Fibroblast of skin of left quadriceps (primary cell): ENCODE measurements around the gene CACNA1A.

Source experiments
- DNase-seq, 2 experiments: peaks; one replicate each; pipeline ENCODE4 v3.0.0-alpha.2; 2013; ENCODE audit warnings: low read depth in 2 of 2

Gene CACNA1A

GRCh38 chr19:13493516-13494310 is 12.6 kb downstream of the CACNA1A start:
- no peak for DNase-seq

GRCh38 chr19:13492128-13492527 is 14.2 kb downstream of the CACNA1A start:
- peak; percentile 57 for DNase-seq

- DNase-seq = no peak
Observed at GRCh38 chr19:13487985-13488384, 18.3 kb downstream of the CACNA1A start.

- no peak for DNase-seq
Observed at GRCh38 chr19:13484166-13484565, 22.1 kb downstream of the CACNA1A start.

DNA sequence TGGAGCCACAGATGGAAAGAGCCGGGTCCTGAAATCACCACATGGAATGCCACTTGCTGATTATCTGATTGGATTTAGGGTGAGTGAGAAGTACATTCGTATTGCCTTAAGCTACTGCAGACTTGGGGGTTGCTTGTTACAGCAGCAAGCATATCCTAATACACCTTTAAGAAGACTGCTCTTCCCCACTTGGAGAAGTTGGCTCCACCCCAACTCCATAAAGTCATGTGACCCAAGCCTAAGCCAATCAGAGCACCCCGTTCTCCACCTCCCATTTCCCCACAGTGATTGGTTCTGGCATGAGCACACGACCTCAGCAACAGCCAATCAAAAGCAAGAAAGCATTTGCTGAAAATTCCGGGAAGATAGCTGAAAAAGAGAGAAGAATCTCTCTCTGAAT is 23.1 kb downstream of the CACNA1A start:
- no peak for DNase-seq

DNA sequence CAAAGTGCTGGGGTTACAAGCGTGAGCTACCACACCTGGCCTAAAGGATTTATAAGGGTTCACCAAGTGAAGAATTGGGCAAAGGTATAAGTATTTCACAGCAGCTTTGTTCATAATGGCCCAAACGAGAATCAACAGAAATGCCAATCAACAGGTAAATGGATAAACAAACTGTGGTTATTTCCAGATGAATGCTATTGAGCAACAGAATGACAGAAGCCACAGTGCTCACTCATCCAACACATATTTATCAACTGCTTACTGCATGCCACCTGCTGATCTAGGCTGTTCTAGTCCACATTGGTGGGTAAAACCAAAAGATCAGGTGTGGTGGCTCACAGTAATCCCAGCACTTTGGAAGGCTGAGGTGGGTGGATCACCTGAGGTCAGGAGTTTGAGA is 27.7 kb downstream of the CACNA1A start:
- no peak for DNase-seq

GRCh38 chr19:13476071-13476470 is 30.2 kb downstream of the CACNA1A start:
- no peak for DNase-seq

DNA sequence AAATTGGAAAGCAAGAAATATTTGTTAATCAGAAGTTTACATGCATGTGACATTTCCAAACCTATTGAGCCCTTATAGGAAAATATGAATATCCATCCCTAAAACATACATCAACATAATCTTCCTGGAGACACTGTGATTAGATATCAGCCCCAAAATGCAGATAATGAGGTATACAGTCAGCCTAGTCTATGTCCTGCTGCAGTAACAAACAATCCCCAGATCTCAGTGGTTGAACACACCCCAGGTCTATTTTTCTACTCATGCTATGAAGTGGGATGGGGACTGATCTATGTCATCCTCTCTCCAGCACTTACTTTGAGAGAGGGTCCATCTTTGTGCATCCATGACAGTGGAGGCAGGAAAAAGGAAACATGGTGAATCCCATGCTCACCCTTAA is 31.2 kb downstream of the CACNA1A start:
- no peak for DNase-seq

DNA sequence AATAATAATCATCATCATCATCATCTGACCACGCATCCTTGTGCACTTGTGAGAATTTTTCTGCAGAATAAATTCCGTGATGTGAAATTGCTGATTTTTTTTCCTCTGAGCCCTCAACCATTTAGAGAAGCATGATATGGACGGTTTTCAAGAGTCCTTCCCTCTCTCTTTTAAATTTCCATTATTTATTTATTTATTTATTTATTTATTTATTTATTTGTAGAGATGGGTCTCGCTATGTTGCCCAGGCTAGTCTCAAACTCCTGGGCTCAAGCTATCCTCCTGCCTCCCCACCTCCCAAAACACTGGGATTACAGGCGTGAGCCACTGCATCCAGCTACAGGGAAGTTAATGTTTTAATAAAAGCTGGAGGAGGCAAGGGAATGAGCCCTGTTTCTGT is 39.6 kb downstream of the CACNA1A start:
- no peak for DNase-seq

DNA sequence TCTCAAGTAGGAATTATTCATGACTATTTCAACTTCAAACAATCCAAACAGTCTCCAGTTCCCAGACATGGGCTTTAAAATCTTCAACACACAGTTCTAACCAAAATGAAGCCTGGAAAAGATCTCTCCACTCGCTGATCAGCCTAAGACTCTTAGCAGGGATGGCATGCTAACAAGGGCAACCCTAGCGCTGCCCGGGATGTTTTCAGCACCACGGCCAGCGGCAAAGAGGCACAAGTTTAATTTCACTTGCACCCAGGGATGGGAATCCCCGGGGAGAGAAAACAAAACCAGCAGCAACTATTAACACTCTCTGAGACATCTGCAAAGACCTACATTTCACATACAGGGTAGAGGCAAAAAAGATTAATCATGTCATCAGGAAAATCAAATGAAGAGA is 43.0 kb downstream of the CACNA1A start:
- no peak for DNase-seq

DNA sequence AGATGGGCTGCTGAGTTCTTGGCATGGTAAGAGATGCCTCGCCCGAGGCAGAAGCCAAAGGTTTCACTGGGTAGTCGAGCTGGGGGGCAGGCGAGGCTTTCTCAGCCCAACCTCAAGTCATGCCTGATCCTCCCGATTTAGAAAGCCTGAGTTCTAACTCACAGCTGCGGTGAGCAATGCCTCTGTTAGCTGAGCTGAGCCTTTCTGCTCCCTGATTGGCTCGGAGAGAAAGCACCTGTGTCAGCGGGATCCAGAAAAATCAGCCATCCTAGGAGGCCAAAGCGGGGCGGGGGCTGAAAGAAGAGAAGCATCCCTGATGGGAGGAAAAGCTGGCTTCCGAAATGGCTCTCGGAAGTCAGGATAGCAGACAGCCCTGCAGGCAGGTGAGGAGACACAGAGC is 44.7 kb downstream of the CACNA1A start:
- DNase-seq = no peak

DNA sequence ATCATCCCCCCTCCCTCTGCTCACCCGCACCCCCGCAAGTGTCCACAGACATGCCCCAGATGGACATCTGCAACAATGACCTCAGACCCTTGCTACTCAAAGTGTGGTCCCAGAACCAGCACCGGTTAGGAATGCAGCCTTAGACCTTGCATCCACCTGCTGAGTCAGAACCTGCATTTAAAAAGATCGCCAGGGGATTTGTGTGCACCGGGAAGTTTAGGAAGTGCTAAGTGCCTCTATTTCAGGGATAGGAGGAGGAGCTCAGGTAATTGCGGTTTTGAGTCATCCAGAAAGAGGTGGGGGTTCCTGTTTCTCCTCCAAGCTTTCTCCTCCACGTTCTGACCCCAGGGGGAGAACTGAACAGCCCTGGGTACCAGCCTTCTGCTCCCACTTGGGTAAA is 46.2 kb downstream of the CACNA1A start:
- DNase-seq = no peak

DNA sequence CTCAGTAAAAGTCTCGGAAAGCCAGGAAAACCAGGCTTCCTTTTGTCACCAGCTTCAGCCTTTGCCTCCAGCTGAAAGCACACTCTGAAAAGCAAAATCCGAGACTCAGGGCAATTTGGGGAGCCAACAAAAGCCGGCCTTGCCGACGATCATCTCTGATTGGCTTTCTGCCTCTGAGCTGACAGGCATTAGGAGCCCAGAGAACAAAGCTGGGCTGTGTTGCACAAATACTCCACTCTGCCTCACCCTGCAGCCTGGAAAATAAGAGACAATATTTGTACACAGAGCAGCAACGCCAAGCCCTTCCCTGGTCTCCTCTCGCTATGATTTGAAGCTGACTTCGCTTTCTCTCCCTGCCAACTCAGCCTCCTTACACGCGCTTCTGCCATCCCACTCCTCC is 46.9 kb downstream of the CACNA1A start:
- no peak for DNase-seq

DNA sequence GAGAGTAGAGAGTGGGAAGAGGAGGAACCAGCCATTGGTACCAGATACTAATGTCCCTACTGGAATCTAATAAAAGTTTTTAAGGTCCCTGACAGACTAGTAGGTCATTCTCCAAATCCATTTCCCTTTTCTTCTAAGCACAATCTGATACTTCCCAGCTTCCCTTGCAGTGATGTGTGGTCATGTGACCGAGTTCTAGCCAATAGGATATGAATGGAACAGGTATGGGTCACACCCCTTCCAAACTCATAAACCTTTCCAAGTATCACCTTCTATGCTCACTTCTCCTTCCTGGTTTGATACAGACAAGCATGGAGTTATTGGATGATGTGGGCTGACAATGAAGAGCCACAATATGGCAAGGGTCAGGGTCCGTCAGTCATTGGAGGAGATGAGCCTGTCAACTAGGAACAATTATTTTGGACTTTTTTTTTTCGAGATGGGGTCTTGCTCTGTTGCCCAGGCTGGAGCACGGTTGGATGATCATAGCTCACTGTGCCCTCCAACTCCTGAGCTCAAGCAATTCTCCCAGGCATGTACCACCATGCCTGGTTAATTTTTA is 54.8 kb downstream of the CACNA1A start:
- DNase-seq = no peak

GRCh38 chr19:13447978-13448377 is 58.3 kb downstream of the CACNA1A start:
- no peak for DNase-seq

DNA sequence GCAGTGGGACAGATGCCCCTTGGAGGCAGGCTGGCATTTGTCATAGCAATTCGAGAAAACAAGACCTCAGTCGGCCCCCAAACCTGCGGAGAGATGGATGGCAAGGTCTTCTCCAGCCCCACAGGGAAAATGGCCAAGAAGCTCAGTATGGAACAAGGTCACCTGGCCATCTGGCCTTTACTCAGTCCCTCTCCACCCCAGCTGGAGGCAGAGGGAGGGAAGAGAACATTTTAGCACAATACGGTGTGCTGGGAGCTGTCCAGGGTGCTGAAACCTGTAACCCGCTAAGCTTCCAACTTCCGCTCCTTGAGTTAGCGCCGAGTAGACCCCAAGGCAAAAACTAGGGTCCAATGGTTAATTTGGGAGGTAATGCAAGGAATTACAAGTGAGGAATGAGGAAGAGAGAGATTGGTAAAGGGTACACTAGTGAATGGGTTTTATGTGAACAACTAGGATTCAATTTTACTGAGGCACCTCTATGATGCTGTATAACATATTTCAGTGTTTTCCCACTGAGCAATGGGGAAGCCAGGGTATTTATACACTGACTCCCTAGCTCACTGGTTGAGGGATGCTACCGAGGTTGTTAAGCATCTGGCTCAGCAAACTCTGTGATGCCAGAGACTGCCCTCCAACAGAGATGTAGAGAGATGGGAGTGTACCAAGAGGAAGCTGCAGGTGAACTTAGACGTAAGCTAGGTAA is 64.3 kb downstream of the CACNA1A start:
- peak; percentile 17 to 20 for DNase-seq

DNA sequence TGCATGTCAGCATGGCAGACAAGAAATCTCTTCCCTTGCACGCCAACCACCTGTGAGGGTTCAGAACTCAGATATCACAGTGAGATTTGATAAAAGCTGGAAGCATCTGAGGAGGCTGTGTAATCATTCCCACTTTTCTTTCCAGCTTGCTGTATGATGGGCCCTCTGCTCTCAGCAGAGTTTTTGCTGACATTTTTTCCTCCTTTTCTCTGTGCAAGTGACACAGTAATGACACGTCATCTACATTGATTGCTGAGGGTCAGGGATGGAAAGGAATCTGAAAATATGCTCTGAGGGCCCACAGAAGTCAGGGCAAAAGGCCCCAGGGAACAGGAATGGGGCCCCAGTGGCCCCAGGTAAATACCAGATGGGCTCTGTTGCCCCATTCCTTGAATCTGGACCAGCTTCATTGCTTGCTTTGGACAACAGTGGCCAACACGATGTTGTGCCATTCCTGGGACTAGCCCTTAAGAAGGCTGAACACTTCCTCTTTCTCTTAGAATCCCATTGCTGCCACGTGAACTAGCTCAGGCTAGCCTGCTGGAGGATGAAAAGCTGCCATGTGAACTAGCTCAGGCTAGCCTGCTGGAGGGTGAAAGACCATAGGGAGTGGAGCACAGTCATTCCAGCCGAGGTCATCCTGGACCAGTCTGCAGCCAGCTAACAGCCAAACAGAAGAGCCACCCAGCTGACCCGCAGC is 68.2 kb downstream of the CACNA1A start:
- DNase-seq = no peak

DNA sequence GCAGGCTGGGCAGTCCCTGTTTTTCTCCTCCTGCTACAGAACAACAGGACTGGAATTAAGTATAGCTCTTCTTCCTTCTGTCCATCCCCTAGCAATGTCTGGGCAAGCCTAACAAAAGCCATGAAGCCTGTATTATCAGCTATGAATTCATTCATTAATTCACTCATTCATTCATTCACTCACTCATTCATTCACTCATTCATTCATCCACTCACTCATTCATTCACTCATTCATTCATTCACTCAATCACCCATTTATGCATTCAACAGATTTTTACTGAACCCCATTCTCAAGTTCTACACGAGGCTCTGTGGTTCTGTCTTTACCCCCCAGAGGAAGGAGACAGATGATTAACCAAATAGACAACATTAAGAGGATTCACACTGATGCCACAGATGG is 69.9 kb downstream of the CACNA1A start:
- no peak for DNase-seq

DNA sequence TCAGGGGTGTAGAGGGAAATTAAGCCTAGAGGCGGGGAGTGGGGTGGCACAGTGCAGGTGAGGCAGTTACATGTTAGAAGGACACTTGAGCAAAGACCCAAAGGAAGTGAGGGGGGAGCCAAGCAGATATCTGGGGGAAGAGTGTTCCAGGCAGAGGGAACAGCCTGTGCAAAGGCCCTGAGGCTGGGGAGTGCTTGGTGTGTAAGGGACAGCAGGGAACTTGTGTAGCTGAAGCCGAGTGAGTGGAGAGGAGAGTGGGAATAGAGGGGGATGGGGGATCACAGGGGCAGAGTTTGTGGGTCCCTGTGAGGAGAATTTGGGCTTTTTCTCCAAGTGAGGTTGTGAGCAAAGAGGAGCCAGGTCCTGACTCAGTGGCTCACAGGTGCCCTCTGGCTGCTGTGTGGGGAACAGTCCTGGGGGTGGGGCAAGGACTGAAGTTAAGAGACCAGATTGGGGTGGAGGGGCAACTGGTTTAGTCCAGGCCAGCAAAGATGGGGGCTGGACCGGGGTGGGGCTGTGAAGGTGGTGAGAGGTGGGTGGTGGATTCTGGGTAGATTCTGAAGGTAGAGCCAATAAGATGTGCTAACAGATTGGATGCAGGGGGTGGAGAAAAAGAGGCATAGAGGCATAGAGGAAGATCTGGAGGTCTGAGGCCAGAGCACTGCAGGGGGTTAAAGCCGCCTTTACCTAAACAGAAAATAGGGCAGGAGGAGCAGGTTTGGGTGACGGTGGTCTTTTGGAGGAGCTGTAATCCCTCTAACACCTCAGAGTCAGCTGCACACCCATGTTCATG is 75.3 kb downstream of the CACNA1A start:
- DNase-seq = peak; percentile 12 to 20

DNA sequence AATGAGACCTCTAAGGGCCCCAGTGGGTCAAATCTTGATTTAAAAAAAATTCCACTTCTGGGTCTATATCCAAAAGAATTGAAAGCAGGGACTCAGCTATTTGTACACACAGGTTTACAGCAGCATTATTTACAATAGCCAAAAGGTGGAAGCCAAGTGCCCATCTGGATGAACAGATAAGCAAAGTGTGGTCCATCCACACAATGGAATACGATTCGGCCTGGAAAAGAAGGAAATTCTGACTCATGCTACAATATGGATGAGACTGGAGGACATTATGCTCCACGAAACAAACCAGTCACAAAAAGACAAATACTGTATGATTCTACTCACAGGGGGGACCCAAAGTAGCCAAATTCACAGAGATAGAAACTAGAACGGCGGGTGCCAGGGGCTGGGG is 76.7 kb downstream of the CACNA1A start:
- DNase-seq = no peak

GRCh38 chr19:13428352-13428751 is 77.9 kb downstream of the CACNA1A start:
- no peak for DNase-seq
